SJCRH30 (cell line): ENCODE measurements around the gene SMS. TPM values are rescaled to one million over a fixed set of nuclear protein-coding genes. Genes with fewer than 3 reads are reported as not detected.
"Not testable (repeated sequence)": the region's sequence is repeated elsewhere in the genome, so short reads cannot be mapped to it uniquely, and the experiment has no call there.

ENCODE experiments used
- DNase-seq, 2 experiments: peaks; one replicate each; pipeline ENCODE4 v3.0.0-alpha.2; 2015 to 2020
- H3K27ac ChIP-seq: fragments of 250-450 bp; sonication (Bioruptor Pico); 2 replicates; pipeline ENCODE4 v1.5.1; 2020; ENCODE audit warnings: mild to moderate bottlenecking, moderate library complexity
- H3K27me3 ChIP-seq: fragments of 250-450 bp; sonication (Bioruptor Pico); 2 replicates; pipeline ENCODE4 v1.5.1; 2020; ENCODE audit warnings: mild to moderate bottlenecking, moderate library complexity
- H3K36me3 ChIP-seq: fragments of 250-450 bp; sonication (Bioruptor Pico); 2 replicates; pipeline ENCODE4 v1.5.1; 2020; ENCODE audit warnings: mild to moderate bottlenecking, moderate library complexity
- H3K4me1 ChIP-seq: fragments of 250-450 bp; sonication (Bioruptor Pico); 2 replicates; pipeline ENCODE4 v1.5.1; 2020; ENCODE audit warnings: mild to moderate bottlenecking, moderate library complexity
- H3K4me3 ChIP-seq: fragments of 250-450 bp; sonication (Bioruptor Pico); 2 replicates; pipeline ENCODE4 v1.5.1; 2020; ENCODE audit warnings: mild to moderate bottlenecking, moderate library complexity
- H3K9me3 ChIP-seq: fragments of 250-450 bp; sonication (Bioruptor Pico); replicated peaks from 2 replicates; pipeline ENCODE4 v1.5.1; 2020; ENCODE audit warnings: mild to moderate bottlenecking, moderate library complexity
- total RNA-seq: library from RNA; depleted of rRNA; stranded (reverse); fragments of >200 nt; shearing (Covaris generic); gene quantifications from 2 replicates; pipeline ENCODE4 v1.2.3, GENCODE V29; 2014

The SMS gene
- total RNA-seq, 1 experiment from 2014 or later: 196 TPM

GRCh38 chrX:21943460-21944135 lies 3.1 kb downstream of the SMS start:
- Histone ChIP-seq H3K36me3 (peaks cover 2% of the 10 kb centered on the region; the same call in 1 of the 2 replicates), H3K4me3 (no peak overlapping the region), H3K27me3 (no peaks in the 10 kb centered on the region), H3K9me3 (no peaks in the 10 kb centered on the region), H3K4me1 (no peaks in the 10 kb centered on the region), H3K27ac (no peak overlapping the region)
- DNase-seq: no peak

- no peak for DNase-seq
- no peak overlapping the region for H3K4me3 ChIP-seq
- no peaks in the 10 kb centered on the region for H3K4me1 ChIP-seq
Observed at GRCh38 chrX:21944136-21944615, 3.7 kb downstream of the SMS start.

GRCh38 chrX:21946925-21947641 lies 6.6 kb downstream of the SMS start:
- no peak overlapping the region for H3K4me3 ChIP-seq

More at GRCh38 chrX:21944136-21944615, 3.7 kb downstream of the SMS start:
- no peaks in the 10 kb centered on the region for H3K9me3 ChIP-seq
- H3K36me3 ChIP-seq: peaks cover 2% of the 10 kb centered on the region; the same call in 1 of the 2 replicates
- H3K27me3 ChIP-seq: no peaks in the 10 kb centered on the region
- H3K27ac ChIP-seq: no peak overlapping the region

GRCh38 chrX:21947671-21948070 lies 7.2 kb downstream of the SMS start:
- Histone ChIP-seq H3K9me3 (no peaks in the 10 kb centered on the region), H3K27me3 (no peaks in the 10 kb centered on the region), H3K4me3 (no peak overlapping the region), H3K36me3 (peaks cover 2% of the 10 kb centered on the region; the same call in 1 of the 2 replicates), H3K4me1 (no peaks in the 10 kb centered on the region), H3K27ac (no peak overlapping the region)
- DNase-seq: no peak

More at GRCh38 chrX:21946925-21947641, 6.6 kb downstream of the SMS start:
- DNase-seq: peak in 1 of 2 experiments; percentile 26
- no peaks in the 10 kb centered on the region for H3K4me1 ChIP-seq
- H3K9me3 ChIP-seq: no peaks in the 10 kb centered on the region
- H3K36me3 ChIP-seq: peaks cover 2% of the 10 kb centered on the region; the same call in 1 of the 2 replicates
- H3K27ac ChIP-seq: no peak overlapping the region
- no peaks in the 10 kb centered on the region for H3K27me3 ChIP-seq

- no peak for DNase-seq
- H3K4me3 ChIP-seq: no peak overlapping the region
- H3K27ac ChIP-seq: no peak overlapping the region
Observed at GRCh38 chrX:21948897-21949578, 8.5 kb downstream of the SMS start.

GRCh38 chrX:21949689-21950088 lies 9.2 kb downstream of the SMS start:
- Histone ChIP-seq H3K9me3 (no peaks in the 10 kb centered on the region), H3K27me3 (no peaks in the 10 kb centered on the region), H3K27ac (no peak overlapping the region), H3K36me3 (peaks cover 2% of the 10 kb centered on the region; the same call in 1 of the 2 replicates), H3K4me1 (no peaks in the 10 kb centered on the region), H3K4me3 (no peak overlapping the region)
- DNase-seq: no peak

More at GRCh38 chrX:21948897-21949578, 8.5 kb downstream of the SMS start:
- Histone ChIP-seq H3K27me3 (no peaks in the 10 kb centered on the region), H3K36me3 (peaks cover 2% of the 10 kb centered on the region; the same call in 1 of the 2 replicates), H3K9me3 (no peaks in the 10 kb centered on the region), H3K4me1 (no peaks in the 10 kb centered on the region)

GRCh38 chrX:21950557-21950956 lies 10.0 kb downstream of the SMS start:
- not testable (repeated sequence) for H3K4me1 ChIP-seq, H3K36me3 ChIP-seq, H3K9me3 ChIP-seq, H3K27me3 ChIP-seq, H3K4me3 ChIP-seq, DNase-seq, H3K27ac ChIP-seq

- H3K27ac ChIP-seq: no peak overlapping the region
- no peaks in the 10 kb centered on the region for H3K4me1 ChIP-seq
Observed at GRCh38 chrX:21952624-21953023, 12.1 kb downstream of the SMS start.

GRCh38 chrX:21953195-21953830 lies 12.8 kb downstream of the SMS start:
- peaks cover 11% of the 10 kb centered on the region; the same call in 1 of the 2 replicates for H3K36me3 ChIP-seq
- not testable (repeated sequence) for H3K27me3 ChIP-seq, DNase-seq, H3K4me1 ChIP-seq, H3K27ac ChIP-seq, H3K4me3 ChIP-seq, H3K9me3 ChIP-seq

More at GRCh38 chrX:21952624-21953023, 12.1 kb downstream of the SMS start:
- H3K9me3 ChIP-seq: no peaks in the 10 kb centered on the region
- DNase-seq: no peak
- 0 out of 2 replicates have a peak, but pooled peaks cover 7% of the 10 kb centered on the region for H3K36me3 ChIP-seq
- no peaks in the 10 kb centered on the region for H3K27me3 ChIP-seq
- no peak overlapping the region for H3K4me3 ChIP-seq

- H3K4me1 ChIP-seq: peaks cover 19% of the 10 kb centered on the region
- no peak overlapping the region for H3K27ac ChIP-seq
- no peaks in the 10 kb centered on the region for H3K27me3 ChIP-seq
- no peaks in the 10 kb centered on the region for H3K9me3 ChIP-seq
- no peak for DNase-seq
- no peak overlapping the region for H3K4me3 ChIP-seq
- H3K36me3 ChIP-seq: peaks cover 11% of the 10 kb centered on the region; the same call in 1 of the 2 replicates
Observed at GRCh38 chrX:21955403-21956189, 15.1 kb downstream of the SMS start.

- H3K36me3 ChIP-seq: peaks cover 11% of the 10 kb centered on the region; the same call in 1 of the 2 replicates
- DNase-seq: no peak
- H3K27ac ChIP-seq: no peak overlapping the region
- no peaks in the 10 kb centered on the region for H3K9me3 ChIP-seq
- H3K27me3 ChIP-seq: no peaks in the 10 kb centered on the region
- H3K4me3 ChIP-seq: no peak overlapping the region
- peaks cover 19% of the 10 kb centered on the region for H3K4me1 ChIP-seq
Observed at GRCh38 chrX:21956783-21957182, 16.3 kb downstream of the SMS start.

- Histone ChIP-seq H3K27me3 (no peaks in the 10 kb centered on the region), H3K4me1 (peaks cover 19% of the 10 kb centered on the region), H3K36me3 (peaks cover 11% of the 10 kb centered on the region; the same call in 1 of the 2 replicates), H3K27ac (no peak overlapping the region; the same call in 1 of the 2 replicates), H3K9me3 (no peaks in the 10 kb centered on the region), H3K4me3 (no peak overlapping the region)
- no peak for DNase-seq
Observed at GRCh38 chrX:21958187-21958586, 17.7 kb downstream of the SMS start.

- Histone ChIP-seq H3K27me3 (no peaks in the 10 kb centered on the region), H3K4me1 (peaks cover 19% of the 10 kb centered on the region), H3K4me3 (no peak overlapping the region), H3K9me3 (no peaks in the 10 kb centered on the region), H3K27ac (peak overlapping the region; percentile 42), H3K36me3 (peaks cover 11% of the 10 kb centered on the region; the same call in 1 of the 2 replicates)
- peak; percentile 22 to 72 for DNase-seq
Observed at GRCh38 chrX:21958916-21959315, 18.4 kb downstream of the SMS start.
